Osteoblast (primary cell): ENCODE results near the gene MYO3B. TPM values are rescaled to one million over a fixed set of nuclear protein-coding genes. Genes with fewer than 3 reads are reported as not detected.

ENCODE experiments used
- DNase-seq: peaks from one replicate; pipeline ENCODE4 v3.0.0; 2011; ENCODE audit warnings: low spot score, mixed read lengths; ENCODE audit not compliant: insufficient read length; ENCODE audit errors: missing footprints
- H2AFZ ChIP-seq: 2 replicates; pipeline ENCODE4 v1.6.0; 2011; ENCODE audit warnings: mild to moderate bottlenecking, low read length
- H3K27ac ChIP-seq: 2 replicates; pipeline ENCODE4 v1.5.1; 2011; ENCODE audit warnings: mild to moderate bottlenecking, low read depth, low read length, moderate library complexity
- H3K27me3 ChIP-seq: 2 replicates; pipeline ENCODE4 v1.6.0; 2012; ENCODE audit warnings: mild to moderate bottlenecking, control low read depth, inconsistent platforms, low read length, moderate library complexity; ENCODE audit not compliant: insufficient read depth
- H3K36me3 ChIP-seq: 2 replicates; pipeline ENCODE4 v1.5.1; 2011; ENCODE audit warnings: mild to moderate bottlenecking, low read length, control low read depth, moderate library complexity; ENCODE audit not compliant: insufficient read depth
- H3K4me1 ChIP-seq: 2 replicates; pipeline ENCODE4 v1.5.1; 2011; ENCODE audit warnings: mild to moderate bottlenecking, low read length, control low read depth, moderate library complexity; ENCODE audit not compliant: insufficient read depth
- H3K4me2 ChIP-seq: 2 replicates; pipeline ENCODE4 v1.6.0; 2011; ENCODE audit warnings: mild to moderate bottlenecking, low read length; ENCODE audit not compliant: insufficient read depth
- H3K4me3 ChIP-seq: fragments of 200-600 bp; sonication (generic); 3 replicates; pipeline ENCODE4 v1.5.1; 2012; ENCODE audit warnings: mild to moderate bottlenecking, low read length, inconsistent platforms; ENCODE audit not compliant: insufficient read depth
- H3K79me2 ChIP-seq: 2 replicates; pipeline ENCODE4 v1.6.0; 2012; ENCODE audit warnings: mild to moderate bottlenecking, low read length, control low read depth, inconsistent platforms; ENCODE audit not compliant: insufficient read depth
- H3K9me3 ChIP-seq: 2 replicates; pipeline ENCODE4 v1.5.1; 2011; ENCODE audit warnings: low read depth, low read length, control low read depth
- H4K20me1 ChIP-seq: 2 replicates; pipeline ENCODE4 v1.6.0; 2012; ENCODE audit warnings: mild to moderate bottlenecking, low read length, control low read depth; ENCODE audit not compliant: insufficient read depth
- CTCF ChIP-seq: IDR thresholded peaks from 2 replicates; pipeline ENCODE4 v1.5.1; 2011; ENCODE audit warnings: mild to moderate bottlenecking, low read depth, low read length, moderate library complexity; ENCODE audit errors: extremely low read depth
- total RNA-seq: library from RNA; depleted of rRNA; stranded (reverse); fragments of >200 nt; gene quantifications from 2 replicates; pipeline ENCODE4 v1.2.3, GENCODE V29; 2012

The MYO3B gene
- total RNA-seq, 1 donor = 0.36 TPM

- Histone ChIP-seq H3K36me3 (no peaks in the 10 kb centered on the region), H3K27me3 (no peaks in the 10 kb centered on the region), H3K4me3 (no peak overlapping the region), H3K4me1 (no peaks in the 10 kb centered on the region), H4K20me1 (no peaks in the 10 kb centered on the region), H3K4me2 (no peak overlapping the region), H2AFZ (no peak overlapping the region), H3K9me3 (no peaks in the 10 kb centered on the region), H3K27ac (no peak overlapping the region), H3K79me2 (no peaks in the 10 kb centered on the region)
- no peak for DNase-seq
- no peak for TF ChIP-seq CTCF
Observed at GRCh38 chr2:170495896-170496295, 317.9 kb downstream of the MYO3B start.

- Histone ChIP-seq H3K27me3 (no peaks in the 10 kb centered on the region), H4K20me1 (no peaks in the 10 kb centered on the region), H3K27ac (no peak overlapping the region), H3K9me3 (no peaks in the 10 kb centered on the region), H2AFZ (no peak overlapping the region), H3K79me2 (no peaks in the 10 kb centered on the region), H3K4me3 (no peak overlapping the region), H3K36me3 (no peaks in the 10 kb centered on the region), H3K4me1 (no peaks in the 10 kb centered on the region), H3K4me2 (no peak overlapping the region)
- TF ChIP-seq CTCF = no peak
- DNase-seq = no peak
Observed at GRCh38 chr2:170498619-170499018, 320.7 kb downstream of the MYO3B start.

- Histone ChIP-seq H3K4me1 (no peaks in the 10 kb centered on the region), H4K20me1 (no peaks in the 10 kb centered on the region), H3K27ac (no peak overlapping the region), H2AFZ (no peak overlapping the region), H3K4me3 (no peak overlapping the region), H3K9me3 (no peaks in the 10 kb centered on the region), H3K4me2 (no peak overlapping the region), H3K36me3 (no peaks in the 10 kb centered on the region), H3K27me3 (no peaks in the 10 kb centered on the region), H3K79me2 (no peaks in the 10 kb centered on the region)
- no peak for DNase-seq
- no peak for TF ChIP-seq CTCF
Observed at GRCh38 chr2:170500104-170500503, 322.2 kb downstream of the MYO3B start.

GRCh38 chr2:170500770-170501169 lies 322.8 kb downstream of the MYO3B start:
- H2AFZ ChIP-seq = no peak overlapping the region
- H3K79me2 ChIP-seq = no peaks in the 10 kb centered on the region
- no peaks in the 10 kb centered on the region for H3K4me1 ChIP-seq
- H3K4me3 ChIP-seq = no peak overlapping the region
- no peak overlapping the region for H3K4me2 ChIP-seq
- H3K9me3 ChIP-seq = no peaks in the 10 kb centered on the region
- H4K20me1 ChIP-seq = no peaks in the 10 kb centered on the region
- H3K27ac ChIP-seq = no peak overlapping the region
- no peaks in the 10 kb centered on the region for H3K27me3 ChIP-seq
- no peaks in the 10 kb centered on the region for H3K36me3 ChIP-seq
- DNase-seq = no peak
- TF ChIP-seq CTCF = no peak
